Ishikawa (cell line): ENCODE data around the gene MOB1A.

Source experiments
- CEBPB ChIP-seq: IDR thresholded peaks from 2 replicates; pipeline ENCODE4 v1.6.1; 2012
- CREB1 ChIP-seq: IDR thresholded peaks from 2 replicates; pipeline ENCODE4 v1.6.1; 2012; ENCODE audit warnings: low read depth
- EGR1 ChIP-seq: IDR thresholded peaks from 2 replicates; pipeline ENCODE4 v1.6.1; 2012
- EP300 ChIP-seq: IDR thresholded peaks from 2 replicates; pipeline ENCODE4 v1.6.1; 2012; ENCODE audit warnings: borderline replicate concordance
- FOXM1 ChIP-seq: IDR thresholded peaks from 2 replicates; pipeline ENCODE4 v1.6.1; 2012; ENCODE audit warnings: low read depth, borderline replicate concordance
- MAX ChIP-seq: IDR thresholded peaks from 2 replicates; pipeline ENCODE4 v1.6.1; 2012
- NFIC ChIP-seq: IDR thresholded peaks from 2 replicates; pipeline ENCODE4 v1.6.1; 2012
- REST ChIP-seq: IDR thresholded peaks from 2 replicates; pipeline ENCODE4 v1.6.1; 2012; ENCODE audit warnings: low read depth, mild to moderate bottlenecking
- TAF1 ChIP-seq: IDR thresholded peaks from 2 replicates; pipeline ENCODE4 v1.6.1; 2012; ENCODE audit warnings: low read depth, mild to moderate bottlenecking
- TCF12 ChIP-seq: IDR thresholded peaks from 2 replicates; pipeline ENCODE4 v1.6.1; 2012; ENCODE audit warnings: low read depth
- TEAD4 ChIP-seq: IDR thresholded peaks from 2 replicates; pipeline ENCODE4 v1.6.1; 2012
- USF1 ChIP-seq: IDR thresholded peaks from 2 replicates; pipeline ENCODE4 v1.6.1; 2012
- YY1 ChIP-seq: IDR thresholded peaks from 2 replicates; pipeline ENCODE4 v1.6.1; 2012; ENCODE audit warnings: low read depth
- ZBTB7A ChIP-seq: IDR thresholded peaks from 2 replicates; pipeline ENCODE4 v1.6.1; 2012; ENCODE audit warnings: low read depth

MOB1A gene

GRCh38 chr2:74201596-74201995 lies 22.9 kb upstream of the MOB1A start:
- TF ChIP-seq REST (no peak), TAF1 (no peak), YY1 (no peak), CEBPB (no peak), ZBTB7A (no peak)

- no peak for TF ChIP-seq CREB1
- no peak for TF ChIP-seq REST
- no peak for TF ChIP-seq USF1
- no peak for TF ChIP-seq TCF12
- TF ChIP-seq MAX, result no peak
- no peak for TF ChIP-seq ZBTB7A
- TF ChIP-seq YY1, result no peak
Measured at GRCh38 chr2:74201196-74201595, 22.5 kb upstream of the MOB1A start.

GRCh38 chr2:74199871-74200305 lies 21.2 kb upstream of the MOB1A start:
- TF ChIP-seq YY1 (no peak), REST (no peak), CREB1 (no peak), TCF12 (no peak), TEAD4 (no peak), USF1 (no peak), EGR1 (no peak), FOXM1 (no peak)

- TF ChIP-seq USF1 (no peak), ZBTB7A (no peak), EP300 (peak; percentile 10; the same call in 1 of the 2 replicates), CREB1 (no peak), REST (no peak), TAF1 (no peak), FOXM1 (no peak), CEBPB (peak; percentile 23; the same call in 1 of the 2 replicates), EGR1 (no peak), YY1 (no peak), TEAD4 (no peak), TCF12 (no peak; the same call in 1 of the 2 replicates), MAX (no peak), NFIC (no peak)
Measured at GRCh38 chr2:74199275-74199701, 20.6 kb upstream of the MOB1A start.
